IMR-90 (cell line): ENCODE measurements around the gene PNMA8A. TPM values are rescaled to one million over a fixed set of nuclear protein-coding genes. Genes with fewer than 3 reads are reported as not detected.

Source experiments
- ATAC-seq: fragments of 200-7000 bp; cut with Tn5 transposase; 2 replicates; pipeline ENCODE4 v1.9.1; 2020; ENCODE audit warnings: low read depth, mild to moderate bottlenecking, moderate library complexity
- BruUV-seq: library from RNA; stranded (reverse); fragments of 400-500 nt; replicated peaks from 2 replicates; lab custom pipeline; 2021; lab: Mats Ljungman, UMichigan
- CTCF ChIA-PET: fragments of 300-600 bp; formaldehyde crosslinking; extraction: SDS; loops from one replicate; lab custom pipeline; 2021; ENCODE audit warnings: antibody characterized with exemption; lab: Yijun Ruan, JAX
- POLR2A ChIA-PET: fragments of 300-600 bp; sonication (Branson Sonifier 250); formaldehyde crosslinking; loops from one replicate; lab custom pipeline; 2022; ENCODE audit warnings: antibody characterized with exemption; ENCODE audit not compliant: unreplicated experiment; lab: Charles Lee
- DNase-seq: peaks from one replicate; pipeline ENCODE4 v3.0.0; 2013
- H2AFZ ChIP-seq: replicated peaks from 2 replicates; pipeline ENCODE3; 2013; ENCODE audit warnings: low read length, mild to moderate bottlenecking; ENCODE audit not compliant: poor library complexity
- H2AK5ac ChIP-seq: 2 replicates; pipeline ENCODE4 v1.6.1; 2013; ENCODE audit warnings: low read depth, low read length, inconsistent platforms
- H2AK9ac ChIP-seq: replicated peaks from 2 replicates; pipeline ENCODE3; 2013; ENCODE audit warnings: mild to moderate bottlenecking, low read depth, low read length, moderate library complexity; ENCODE audit not compliant: poor library complexity
- H2BK120ac ChIP-seq: 2 replicates; pipeline ENCODE4 v1.6.1; 2013; ENCODE audit warnings: low read depth, low read length, inconsistent platforms
- H2BK15ac ChIP-seq: 3 replicates; pipeline ENCODE4 v1.6.1; 2013; ENCODE audit warnings: low read depth, low read length, inconsistent platforms
- H2BK20ac ChIP-seq: 2 replicates; pipeline ENCODE4 v1.6.1; 2013; ENCODE audit warnings: low read depth, mild to moderate bottlenecking, inconsistent platforms, low read length, moderate library complexity
- H2BK5ac ChIP-seq: 2 replicates; pipeline ENCODE4 v1.6.1; 2013; ENCODE audit warnings: mild to moderate bottlenecking, low read depth, low read length, inconsistent platforms; ENCODE audit not compliant: poor library complexity, severe bottlenecking
- H3K14ac ChIP-seq: replicated peaks from 2 replicates; pipeline ENCODE4 v1.6.1; 2013; ENCODE audit warnings: low read depth, low read length, inconsistent platforms
- H3K18ac ChIP-seq: 2 replicates; pipeline ENCODE4 v1.6.1; 2013; ENCODE audit warnings: low read depth, low read length, control low read depth
- H3K23ac ChIP-seq: 2 replicates; pipeline ENCODE4 v1.6.1; 2013; ENCODE audit warnings: low read depth, low read length, inconsistent platforms
- H3K27ac ChIP-seq: 2 replicates; pipeline ENCODE4 v1.5.1; 2013; ENCODE audit warnings: mild to moderate bottlenecking, control low read depth, low read length; ENCODE audit not compliant: insufficient read depth
- H3K27me3 ChIP-seq: 2 replicates; pipeline ENCODE4 v1.6.1; 2013; ENCODE audit warnings: low read length; ENCODE audit not compliant: control insufficient read depth, insufficient read depth
- H3K36me3 ChIP-seq: 2 replicates; pipeline ENCODE4 v1.6.1; 2013; ENCODE audit warnings: low read length, mixed read lengths; ENCODE audit not compliant: control insufficient read depth, insufficient read depth
- H3K4ac ChIP-seq: 2 replicates; pipeline ENCODE4 v1.6.1; 2013; ENCODE audit warnings: low read depth, low read length, inconsistent platforms
- H3K4me1 ChIP-seq: 2 replicates; pipeline ENCODE4 v1.6.1; 2013; ENCODE audit warnings: low read length, mixed read lengths; ENCODE audit not compliant: control insufficient read depth, insufficient read depth
- H3K4me2 ChIP-seq: 2 replicates; pipeline ENCODE4 v1.6.1; 2013; ENCODE audit warnings: low read depth, mild to moderate bottlenecking, control low read depth, low read length, moderate library complexity
- H3K4me3 ChIP-seq: 2 replicates; pipeline ENCODE4 v1.5.1; 2013; ENCODE audit warnings: low read depth, mild to moderate bottlenecking, control low read depth, low read length, moderate library complexity; ENCODE audit not compliant: insufficient read depth
- H3K56ac ChIP-seq: 2 replicates; pipeline ENCODE4 v1.6.1; 2013; ENCODE audit warnings: low read length, inconsistent platforms; ENCODE audit not compliant: insufficient read depth; ENCODE audit errors: extremely low read depth
- H3K79me1 ChIP-seq, 2 experiments: 2 replicates each; pipeline ENCODE4 v1.6.1; 2013; ENCODE audit warnings: low read length in 2 of 2, inconsistent platforms in 1 of 2, low read depth in 1 of 2
- H3K9ac ChIP-seq: 2 replicates; pipeline ENCODE4 v1.6.1; 2013; ENCODE audit warnings: low read depth, low read length, control low read depth
- H3K9me1 ChIP-seq: 2 replicates; pipeline ENCODE4 v1.6.1; 2013; ENCODE audit warnings: low read length, inconsistent platforms; ENCODE audit not compliant: insufficient read depth
- H3K9me3 ChIP-seq: 2 replicates; pipeline ENCODE4 v1.6.1; 2013; ENCODE audit warnings: low read length; ENCODE audit not compliant: control insufficient read depth, insufficient read depth
- H4K20me1 ChIP-seq: 2 replicates; pipeline ENCODE4 v1.6.1; 2013; ENCODE audit warnings: low read length, inconsistent platforms; ENCODE audit not compliant: insufficient read depth
- H4K5ac ChIP-seq: 2 replicates; pipeline ENCODE4 v1.6.1; 2013; ENCODE audit warnings: mild to moderate bottlenecking, low read depth, low read length, control low read depth
- H4K8ac ChIP-seq, 2 experiments: 2 replicates each; pipeline ENCODE4 v1.6.1; 2013; ENCODE audit warnings: low read depth in 2 of 2, low read length in 2 of 2, control low read depth in 1 of 2, inconsistent platforms in 1 of 2
- H4K91ac ChIP-seq: 2 replicates; pipeline ENCODE4 v1.6.1; 2013; ENCODE audit warnings: low read depth, low read length, inconsistent platforms; ENCODE audit not compliant: insufficient read depth
- BHLHE40 ChIP-seq: fragments of 150-350 bp; IDR thresholded peaks from 2 replicates; pipeline ENCODE4 v1.6.1; 2016; ENCODE audit warnings: mild to moderate bottlenecking, low read depth, low read length
- CEBPB ChIP-seq: IDR thresholded peaks from 2 replicates; pipeline ENCODE4 v1.6.1; 2012; ENCODE audit warnings: low read depth, low read length, improper control_type of control experiment
- CHD1 ChIP-seq: IDR thresholded peaks from 2 replicates; pipeline ENCODE4 v1.6.1; 2012; ENCODE audit warnings: low read depth, low read length, improper control_type of control experiment
- CTCF ChIP-seq: conservative IDR thresholded peaks from 2 replicates; pipeline ENCODE4 v1.5.1; 2012; ENCODE audit warnings: mild to moderate bottlenecking, low read depth, low read length, improper control_type of control experiment
- ELK1 ChIP-seq: fragments of 150-350 bp; IDR thresholded peaks from 2 replicates; pipeline ENCODE4 v1.6.1; 2016; ENCODE audit warnings: low read depth, mild to moderate bottlenecking, low read length, moderate library complexity, borderline replicate concordance
- FOS ChIP-seq: fragments of 150-350 bp; IDR thresholded peaks from 2 replicates; pipeline ENCODE4 v1.6.1; 2016; ENCODE audit warnings: low read depth, low read length
- MAFK ChIP-seq: IDR thresholded peaks from 2 replicates; pipeline ENCODE4 v1.6.1; 2012; ENCODE audit warnings: low read depth, low read length, improper control_type of control experiment
- MAZ ChIP-seq: IDR thresholded peaks from 2 replicates; pipeline ENCODE4 v1.6.1; 2012; ENCODE audit warnings: low read depth, mild to moderate bottlenecking, low read length, improper control_type of control experiment, moderate library complexity, borderline replicate concordance
- MXI1 ChIP-seq: IDR thresholded peaks from 2 replicates; pipeline ENCODE4 v1.6.1; 2012; ENCODE audit warnings: low read depth, mild to moderate bottlenecking, low read length, moderate library complexity, borderline replicate concordance
- NFE2L2 ChIP-seq: fragments of 150-350 bp; IDR thresholded peaks from 2 replicates; pipeline ENCODE4 v1.6.1; 2016; ENCODE audit warnings: low read depth, mild to moderate bottlenecking, low read length
- POLR2A ChIP-seq: IDR thresholded peaks from 2 replicates; pipeline ENCODE4 v1.6.1; 2012; ENCODE audit warnings: mild to moderate bottlenecking, low read depth, low read length
- RAD21 ChIP-seq: IDR thresholded peaks from 2 replicates; pipeline ENCODE4 v1.6.1; 2012; ENCODE audit warnings: low read length, improper control_type of control experiment
- RCOR1 ChIP-seq: IDR thresholded peaks from 2 replicates; pipeline ENCODE4 v1.6.1; 2012; ENCODE audit warnings: mild to moderate bottlenecking, low read length, improper control_type of control experiment; ENCODE audit not compliant: insufficient replicate concordance
- RFX5 ChIP-seq: IDR thresholded peaks from 2 replicates; pipeline ENCODE4 v1.8.0; 2012; ENCODE audit warnings: low read depth, mild to moderate bottlenecking, low read length, moderate library complexity
- SMC3 ChIP-seq: fragments of 150-350 bp; IDR thresholded peaks from 2 replicates; pipeline ENCODE4 v1.6.1; 2016; ENCODE audit warnings: low read depth, mild to moderate bottlenecking, antibody characterized with exemption, low read length, moderate library complexity
- USF2 ChIP-seq: fragments of 150-350 bp; IDR thresholded peaks from 2 replicates; pipeline ENCODE4 v1.6.1; 2017; ENCODE audit warnings: mild to moderate bottlenecking, antibody characterized with exemption, low read length, low read depth
- WGBS, 2 experiments: methylation state at CpG; one replicate each; pipeline versions ENCODE4 v1.1.5 to v1.1.7; 2013; ENCODE audit warnings: missing lambda C conversion rate in 2 of 2; ENCODE audit not compliant: insufficient read length in 1 of 2; ENCODE audit errors: extremely low coverage in 2 of 2; 5-methylcytosine and 5-hydroxymethylcytosine counted together
- dilution Hi-C: fragments of 300-500 bp; cut with HindIII; formaldehyde crosslinking; loops from one replicate; pipeline ENCODE4 v1.14.3; 2018; ENCODE audit warnings: low sequenced_read_pairs; ENCODE audit not compliant: unreplicated experiment
- in situ Hi-C: fragments of 300-500 bp; cut with MboI; formaldehyde crosslinking; loops from 3 replicates; pipeline ENCODE4 v1.14.3; 2019; ENCODE audit warnings: low sequenced_read_pairs, inconsistent platforms, mixed read lengths
- intact Hi-C: fragments of 100-400 bp; cut with micrococcal nuclease; formaldehyde crosslinking; loops from 2 replicates; pipeline ENCODE4 v1.10.0; 2022
- polyA plus RNA-seq, 3 experiments: library from polyadenylated mRNA; depleted of rRNA; stranded (reverse); fragments of >200 nt; gene quantifications; 2 replicates each; pipeline ENCODE4 v1.2.3, GENCODE V29; 2012; ENCODE audit warnings: low replicate concordance in 1 of 3
- total RNA-seq: library from RNA; depleted of rRNA; stranded (reverse); fragments of >200 nt; gene quantifications from 2 replicates; pipeline ENCODE4 v1.2.3, GENCODE V29; 2012

The PNMA8A gene
- total and polyA plus RNA-seq, 2 of the 4 experiments (the other 2 are of a cell fraction), result 0.77 to 0.90 TPM

DNA sequence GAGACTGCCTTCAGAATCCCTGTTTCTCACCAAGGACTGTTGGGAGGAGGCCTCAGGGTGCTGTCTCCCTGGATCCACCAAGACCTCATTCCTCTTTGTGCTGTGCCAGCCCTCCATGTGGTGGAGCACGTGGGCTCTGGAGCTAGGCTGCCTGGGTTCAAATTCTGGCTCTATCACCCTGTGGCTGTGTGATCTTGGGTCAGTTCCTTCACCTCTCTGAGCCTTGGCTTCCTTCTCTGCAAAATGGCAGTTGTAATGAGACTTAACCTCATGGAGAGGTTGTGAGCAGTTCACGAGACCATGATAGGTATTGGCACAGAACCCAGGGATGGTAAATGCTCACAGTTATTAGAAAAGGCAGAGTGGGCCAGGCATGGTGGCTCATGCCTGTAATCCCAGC, 49.0 kb downstream of the PNMA8A start:
- Histone ChIP-seq H3K23ac (no peak overlapping the region), H4K91ac (no peak overlapping the region), H3K14ac (no peak overlapping the region), H3K18ac (no peak overlapping the region), H2BK120ac (no peak overlapping the region), H3K4me3 (no peak overlapping the region), H3K27ac (no peak overlapping the region), H3K56ac (no peak overlapping the region), H2BK20ac (no peak overlapping the region), H2BK5ac (no peak overlapping the region), H2AK5ac (no peak overlapping the region), H4K20me1 (no peaks in the 10 kb centered on the region), H2BK15ac (no peak overlapping the region), H3K9me1 (peaks cover 3% of the 10 kb centered on the region; the same call in 1 of the 2 replicates), H3K4me1 (0 out of 2 replicates have a peak, but pooled peaks cover 1% of the 10 kb centered on the region), H3K4ac (no peak overlapping the region), H4K5ac (no peak overlapping the region), H3K4me2 (no peak overlapping the region), H3K27me3 (peaks cover 5% of the 10 kb centered on the region), H3K79me1 (no peaks in the 10 kb centered on the region), H3K9ac (no peak overlapping the region), H2AK9ac (no peak overlapping the region), H3K9me3 (no peaks in the 10 kb centered on the region), H4K8ac (no peak overlapping the region), H3K36me3 (no peaks in the 10 kb centered on the region), H2AFZ (no peak overlapping the region)
- POLR2A ChIA-PET, result no interaction called here
- no peak for DNase-seq
- 80% methylated on average over 1 of the region's 2 CpGs; no CpG with 5 or more reads in 1 of the 2 experiments for WGBS, 2 experiments
- BruUV-seq, result no TSS peak
- dilution Hi-C loops, result no loop called here
- TF ChIP-seq RAD21 (no peak), RCOR1 (no peak), SMC3 (no peak), MAZ (no peak), MXI1 (no peak), POLR2A (no peak), MAFK (no peak), BHLHE40 (no peak), CHD1 (no peak), FOS (no peak), NFE2L2 (no peak), CEBPB (no peak), RFX5 (no peak), ELK1 (no peak), CTCF (no peak), USF2 (no peak)
- intact Hi-C loops, result no loop called here
- CTCF ChIA-PET, result no interaction called here
- in situ Hi-C loops, result no loop called here
- ATAC-seq, result no peak
